Thyroid gland (tissue), 4 donors: ENCODE measurements around the gene NUP37. TPM values are rescaled to one million over a fixed set of nuclear protein-coding genes. Genes with fewer than 3 reads are reported as not detected.

Experiments
- DNase-seq, 2 donors: peaks; one replicate each; pipeline ENCODE4 v3.0.0-alpha.2; 2019
- H3K27ac ChIP-seq, 3 donors: fragments of 200-600 bp; sonication (generic); 1 replicate in 2 of 3; 2 replicates in 1 of 3; pipeline ENCODE4 v1.5.1; 2016 to 2019; ENCODE audit warnings: mild to moderate bottlenecking in 1 of 3, moderate library complexity in 1 of 3
- H3K27me3 ChIP-seq: fragments of 200-600 bp; sonication (generic); one replicate; pipeline ENCODE4 v1.5.1; 2019
- H3K36me3 ChIP-seq, 2 donors: fragments of 200-600 bp; sonication (generic); one replicate each; pipeline ENCODE4 v1.5.1; 2016 to 2019
- H3K4me1 ChIP-seq, 2 donors: fragments of 200-600 bp; sonication (generic); one replicate each; pipeline ENCODE4 v1.5.1; 2017 to 2019
- H3K4me3 ChIP-seq, 3 donors: fragments of 200-600 bp; sonication (generic); replicated peaks in 1 of 3; 1 replicate in 2 of 3; 2 replicates in 1 of 3; pipeline ENCODE4 v1.5.1; 2016; ENCODE audit warnings: mild to moderate bottlenecking in 1 of 3
- H3K9me3 ChIP-seq: fragments of 200-600 bp; sonication (generic); one replicate; pipeline ENCODE4 v1.5.1; 2017
- CTCF ChIP-seq, 6 experiments: fragments of 200-600 bp in 3 of 6; fragments of 450-650 bp in 3 of 6; sonication (generic) in 3 of 6; IDR thresholded peaks; one replicate each; pipeline ENCODE4 v1.5.1; 2016 to 2019; ENCODE audit warnings: antibody characterized with exemption in 6 of 6, mild to moderate bottlenecking in 2 of 6, inconsistent platforms in 1 of 6, moderate library complexity in 1 of 6
- POLR2A ChIP-seq, 2 donors: fragments of 450-650 bp; IDR thresholded peaks; one replicate each; pipeline ENCODE4 v1.6.1; 2017; ENCODE audit warnings: antibody characterized with exemption in 2 of 2, mild to moderate bottlenecking in 2 of 2, moderate library complexity in 1 of 2
- WGBS, 2 donors: methylation state at CpG; one replicate each; pipeline ENCODE4 v1.1.5; 2017; 5-methylcytosine and 5-hydroxymethylcytosine counted together
- intact Hi-C: fragments of 100-400 bp; cut with DNase I; formaldehyde crosslinking; loops from one replicate; pipeline ENCODE4 v1.15.1; 2023
- total RNA-seq, 4 donors: library from RNA; depleted of rRNA; stranded (reverse); fragments of >200 nt; gene quantifications; one replicate each; pipeline ENCODE4 v1.2.3, GENCODE V29; 2016

The NUP37 gene
- total RNA-seq, 4 donors from 2014 or later = 20.8 to 27.9 (median 24.6) TPM

- Histone ChIP-seq H3K9me3 (no peaks in the 10 kb centered on the region), H3K4me1 (no peaks in the 10 kb centered on the region), H3K4me3 (no peak overlapping the region), H3K36me3 (no peaks in the 10 kb centered on the region), H3K27ac (no peak overlapping the region), H3K27me3 (no peaks in the 10 kb centered on the region)
- intact Hi-C loops = no loop called here
- 77 to 84% methylated on average over 11 of the region's 11 CpGs for WGBS, 2 donors
- TF ChIP-seq POLR2A (IDR thresholded peaks at IDR 0.05) = no peak
- no peak for TF ChIP-seq CTCF (IDR thresholded peaks at IDR 0.05)
- no peak for DNase-seq
Measured at GRCh38 chr12:102062419-102062806, 57.5 kb downstream of the NUP37 start.

GRCh38 chr12:102061560-102062418, 58.1 kb downstream of the NUP37 start, which contains the start of gene WASHC3:
WASHC3 (minus strand) TSS chr12:102061991; CDS start chr12:102061962, 29 bp downstream.
- peak within 1 kb of the TSS; percentile 27 to 77 (median 54) for H3K27ac ChIP-seq
- H3K4me3 ChIP-seq = peak within 1 kb of the TSS; percentile 16 to 86 (median 85)
- intact Hi-C loops = no loop called here

GRCh38 chr12:102061096-102061559, 58.8 kb downstream of the NUP37 start:
- intact Hi-C loops = no loop called here
- no peak for TF ChIP-seq CTCF (IDR thresholded peaks at IDR 0.05)
- no peak for TF ChIP-seq POLR2A (IDR thresholded peaks at IDR 0.05)
- Histone ChIP-seq H3K4me1 (no peaks in the 10 kb centered on the region), H3K9me3 (no peaks in the 10 kb centered on the region), H3K36me3 (no peaks in the 10 kb centered on the region), H3K27ac (peak overlapping the region in 2 of 3 donors; percentile 54 to 77), H3K4me3 (peak overlapping the region; percentile 16 to 86 (median 85)), H3K27me3 (no peaks in the 10 kb centered on the region)
- DNase-seq = no peak
- 24 to 30% methylated on average over 9 of the region's 9 CpGs for WGBS, 2 donors

More at GRCh38 chr12:102061560-102062418, 58.1 kb downstream of the NUP37 start, which contains the start of gene WASHC3:
- no peaks in the 10 kb centered on the region for H3K4me1 ChIP-seq
- H3K27me3 ChIP-seq = no peaks in the 10 kb centered on the region
- TF ChIP-seq CTCF (IDR thresholded peaks at IDR 0.05) = no peak
- TF ChIP-seq POLR2A (IDR thresholded peaks at IDR 0.05) = peak in 1 of 2 donors; percentile 73
- 1 to 3% methylated on average over 41 to 43 of the region's 44 CpGs for WGBS, 2 donors
- DNase-seq = peak; percentile 96
- no peaks in the 10 kb centered on the region for H3K36me3 ChIP-seq
- no peaks in the 10 kb centered on the region for H3K9me3 ChIP-seq

GRCh38 chr12:102059343-102059742, 60.6 kb downstream of the NUP37 start:
- TF ChIP-seq CTCF (IDR thresholded peaks at IDR 0.05) (no peak), POLR2A (IDR thresholded peaks at IDR 0.05) (no peak)
- H3K27ac ChIP-seq = no peak overlapping the region
- no peaks in the 10 kb centered on the region for H3K9me3 ChIP-seq
- no peak for DNase-seq
- peaks cover 0 to 4% of the 10 kb centered on the region in 2 donors for H3K36me3 ChIP-seq
- H3K4me3 ChIP-seq = no peak overlapping the region
- intact Hi-C loops = no loop called here
- no peaks in the 10 kb centered on the region for H3K27me3 ChIP-seq
- no peaks in the 10 kb centered on the region for H3K4me1 ChIP-seq

GRCh38 chr12:102054345-102054744, 65.6 kb downstream of the NUP37 start:
- H3K27me3 ChIP-seq = no peaks in the 10 kb centered on the region
- TF ChIP-seq CTCF (IDR thresholded peaks at IDR 0.05) (no peak), POLR2A (IDR thresholded peaks at IDR 0.05) (no peak)
- WGBS, 2 donors = 96 to 98% methylated on average over 4 of the region's 4 CpGs

More at GRCh38 chr12:102054345-102054744, 65.6 kb downstream of the NUP37 start:
- Histone ChIP-seq H3K27ac (no peak overlapping the region), H3K4me1 (peaks cover 19 to 23% of the 10 kb centered on the region in 2 donors), H3K9me3 (no peaks in the 10 kb centered on the region), H3K4me3 (no peak overlapping the region), H3K36me3 (peaks cover 0 to 9% of the 10 kb centered on the region in 2 donors)
- DNase-seq = no peak
- intact Hi-C loops = no loop called here
